SU-DHL-6 (cell line): ENCODE results near the gene CYP24A1.

Source experiments
- H2AFZ ChIP-seq: fragments of 200-600 bp; sonication (generic); 2 replicates; pipeline ENCODE4 v1.6.1; 2014; ENCODE audit warnings: low read depth, mild to moderate bottlenecking, moderate library complexity, mixed read lengths, antibody characterized with exemption, low read length; ENCODE audit not compliant: severe bottlenecking
- H3F3A ChIP-seq: fragments of 200-600 bp; shearing (Covaris generic); 2 replicates; pipeline ENCODE4 v1.6.0; 2016; ENCODE audit warnings: antibody characterized with exemption, mild to moderate bottlenecking; ENCODE audit not compliant: insufficient read depth
- H3K27ac ChIP-seq: fragments of 200-600 bp; sonication (generic); 2 replicates; pipeline ENCODE4 v1.5.1; 2016; ENCODE audit warnings: low read depth, mild to moderate bottlenecking, low read length, moderate library complexity, mixed read lengths
- H3K27me3 ChIP-seq: fragments of 200-600 bp; sonication (generic), shearing (Covaris generic); 2 replicates; pipeline ENCODE4 v1.6.0; 2014; ENCODE audit warnings: mild to moderate bottlenecking, low read length
- H3K36me3 ChIP-seq: fragments of 200-600 bp; sonication (generic); 2 replicates; pipeline ENCODE4 v1.6.1; 2014; ENCODE audit warnings: mild to moderate bottlenecking, low read length, mixed read lengths
- H3K4me2 ChIP-seq: fragments of 300-600, 200-600 bp; shearing (Covaris generic), sonication (generic); 2 replicates; pipeline ENCODE4 v1.6.0; 2014; ENCODE audit warnings: low read length, low read depth, mild to moderate bottlenecking; ENCODE audit not compliant: poor library complexity, severe bottlenecking
- H3K4me3 ChIP-seq: fragments of 200-600 bp; sonication (generic); 2 replicates; pipeline ENCODE4 v1.5.1; 2014; ENCODE audit warnings: antibody characterized with exemption, low read length, mild to moderate bottlenecking, mixed read lengths; ENCODE audit not compliant: insufficient read depth, poor library complexity, severe bottlenecking
- H3K79me2 ChIP-seq: fragments of 200-600 bp; sonication (generic); 2 replicates; pipeline ENCODE4 v1.6.1; 2014; ENCODE audit warnings: mild to moderate bottlenecking, low read length, moderate library complexity; ENCODE audit not compliant: insufficient read depth
- H3K9ac ChIP-seq: fragments of 200-600 bp; sonication (generic); 2 replicates; pipeline ENCODE4 v1.7.0; 2014; ENCODE audit warnings: mild to moderate bottlenecking, low read length
- H3K9me2 ChIP-seq: fragments of 200-600 bp; sonication (generic); replicated peaks from 2 replicates; pipeline ENCODE4 v1.6.1; 2014; ENCODE audit warnings: low read length; ENCODE audit not compliant: insufficient read depth
- H3K9me3 ChIP-seq: fragments of 200-600 bp; sonication (generic); 2 replicates; pipeline ENCODE4 v1.6.1; 2014; ENCODE audit warnings: low read length, mixed read lengths; ENCODE audit not compliant: insufficient read depth
- H4K20me1 ChIP-seq: fragments of 200-600 bp; sonication (generic); 2 replicates; pipeline ENCODE4 v1.6.1; 2014; ENCODE audit warnings: low read depth, mild to moderate bottlenecking, antibody characterized with exemption, low read length, moderate library complexity, mixed read lengths
- EZH2phosphoT487 ChIP-seq: fragments of 200-600 bp; sonication (generic), shearing (Covaris generic); conservative IDR thresholded peaks from 2 replicates; pipeline ENCODE4 v1.6.1; 2018; ENCODE audit warnings: mild to moderate bottlenecking, antibody characterized with exemption, low read length, moderate library complexity, mixed read lengths
- TF ChIP-seq, protein P1 (sequence below): fragments of 200-600 bp; sonication (generic); IDR thresholded peaks from one replicate; pipeline ENCODE4 v1.5.1; 2017; ENCODE audit warnings: antibody characterized with exemption, mild to moderate bottlenecking, low read length, moderate library complexity; ENCODE audit not compliant: insufficient read depth, poor library complexity, severe bottlenecking

CYP24A1 gene

DNA sequence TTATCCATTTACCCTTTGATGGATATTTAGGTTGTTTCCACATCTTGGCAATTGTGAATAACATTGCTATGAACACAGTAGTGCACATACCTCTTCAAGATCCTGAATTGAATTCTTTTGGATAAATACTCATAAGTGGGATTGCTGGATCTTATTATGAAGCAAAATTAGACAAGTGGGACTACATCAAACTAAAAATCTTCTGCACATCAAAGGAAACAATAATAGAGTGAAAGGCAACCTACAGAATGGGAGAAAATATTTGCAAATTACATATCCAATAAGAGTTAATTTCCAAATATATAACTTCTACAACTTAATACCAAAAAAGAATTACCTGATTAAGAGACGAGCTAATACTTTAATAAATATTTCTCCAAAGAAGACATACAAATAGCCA is 65.0 kb downstream of the CYP24A1 start:
- no peaks in the 10 kb centered on the region for H3F3A ChIP-seq
- no peaks in the 10 kb centered on the region for H3K79me2 ChIP-seq
- H3K9me3 ChIP-seq, result no peaks in the 10 kb centered on the region
- no peak overlapping the region for H3K27ac ChIP-seq
- no peak overlapping the region for H3K9ac ChIP-seq
- H4K20me1 ChIP-seq, result no peaks in the 10 kb centered on the region
- TF ChIP-seq EZH2phosphoT487, result no peak
- TF ChIP-seq, protein P1, sequence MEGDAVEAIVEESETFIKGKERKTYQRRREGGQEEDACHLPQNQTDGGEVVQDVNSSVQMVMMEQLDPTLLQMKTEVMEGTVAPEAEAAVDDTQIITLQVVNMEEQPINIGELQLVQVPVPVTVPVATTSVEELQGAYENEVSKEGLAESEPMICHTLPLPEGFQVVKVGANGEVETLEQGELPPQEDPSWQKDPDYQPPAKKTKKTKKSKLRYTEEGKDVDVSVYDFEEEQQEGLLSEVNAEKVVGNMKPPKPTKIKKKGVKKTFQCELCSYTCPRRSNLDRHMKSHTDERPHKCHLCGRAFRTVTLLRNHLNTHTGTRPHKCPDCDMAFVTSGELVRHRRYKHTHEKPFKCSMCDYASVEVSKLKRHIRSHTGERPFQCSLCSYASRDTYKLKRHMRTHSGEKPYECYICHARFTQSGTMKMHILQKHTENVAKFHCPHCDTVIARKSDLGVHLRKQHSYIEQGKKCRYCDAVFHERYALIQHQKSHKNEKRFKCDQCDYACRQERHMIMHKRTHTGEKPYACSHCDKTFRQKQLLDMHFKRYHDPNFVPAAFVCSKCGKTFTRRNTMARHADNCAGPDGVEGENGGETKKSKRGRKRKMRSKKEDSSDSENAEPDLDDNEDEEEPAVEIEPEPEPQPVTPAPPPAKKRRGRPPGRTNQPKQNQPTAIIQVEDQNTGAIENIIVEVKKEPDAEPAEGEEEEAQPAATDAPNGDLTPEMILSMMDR, result no peak
- no peak overlapping the region for H3K4me3 ChIP-seq
- H3K36me3 ChIP-seq, result no peaks in the 10 kb centered on the region
- H3K27me3 ChIP-seq, result no peaks in the 10 kb centered on the region
- H3K9me2 ChIP-seq, result no peaks in the 10 kb centered on the region
- H3K4me2 ChIP-seq, result no peak overlapping the region
- no peak overlapping the region for H2AFZ ChIP-seq

DNA sequence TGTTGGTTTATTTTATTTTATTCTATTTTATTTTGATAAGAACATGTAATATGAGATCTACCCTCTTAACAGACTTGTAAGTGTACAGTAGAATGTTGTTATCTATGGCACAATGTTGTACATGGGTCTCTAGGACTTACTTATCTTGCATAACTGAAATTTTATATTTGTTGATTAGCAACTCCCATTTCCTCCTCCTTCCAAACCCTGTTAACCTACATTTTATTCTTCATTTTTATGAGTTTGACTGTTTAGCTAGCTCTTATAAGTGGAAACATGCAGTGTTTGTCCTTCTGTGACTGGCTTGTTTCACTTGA is 65.5 kb downstream of the CYP24A1 start:
- no peaks in the 10 kb centered on the region for H3F3A ChIP-seq
- no peak overlapping the region for H3K9ac ChIP-seq
- no peak overlapping the region for H3K27ac ChIP-seq
- no peaks in the 10 kb centered on the region for H3K27me3 ChIP-seq
- H3K9me2 ChIP-seq, result no peaks in the 10 kb centered on the region
- no peak overlapping the region for H2AFZ ChIP-seq
- no peaks in the 10 kb centered on the region for H3K36me3 ChIP-seq
- H3K4me2 ChIP-seq, result no peak overlapping the region
- no peaks in the 10 kb centered on the region for H3K9me3 ChIP-seq
- no peaks in the 10 kb centered on the region for H3K79me2 ChIP-seq
- no peaks in the 10 kb centered on the region for H4K20me1 ChIP-seq
- no peak overlapping the region for H3K4me3 ChIP-seq
- TF ChIP-seq, protein P1, result no peak
- no peak for TF ChIP-seq EZH2phosphoT487

DNA sequence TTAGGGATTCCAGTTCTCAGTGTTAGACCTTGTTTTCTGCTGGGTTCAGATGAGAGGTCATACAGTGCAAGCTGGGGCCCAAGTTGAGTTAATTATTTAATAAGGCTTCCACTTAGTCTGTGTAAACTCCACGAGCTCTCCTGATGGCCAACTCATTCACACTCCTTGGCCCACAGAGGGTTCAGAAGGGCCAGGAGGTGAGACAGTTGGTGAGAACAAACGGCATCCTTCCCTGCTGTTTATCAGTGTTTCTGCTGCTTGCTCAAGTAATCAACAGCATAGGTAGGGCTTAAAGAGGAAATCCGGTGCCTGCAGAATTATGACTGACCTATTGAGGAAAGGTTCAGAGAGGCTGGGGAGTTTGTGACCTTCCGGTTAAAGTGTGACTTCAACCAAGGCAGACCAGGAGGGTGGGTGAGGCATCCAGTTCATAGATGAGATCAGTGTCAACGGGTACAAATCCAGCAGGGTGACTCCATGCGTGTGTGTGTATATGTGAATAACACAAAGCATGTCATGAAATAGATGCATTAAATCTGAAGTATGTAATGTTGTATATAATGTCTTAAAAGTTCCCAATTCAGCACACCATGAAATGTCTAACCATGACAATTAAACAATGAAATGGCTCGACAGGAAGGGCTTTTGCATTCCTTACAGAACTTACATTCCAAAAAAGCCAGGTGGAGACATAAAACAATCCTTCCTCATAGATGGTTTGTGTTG is 66.0 kb downstream of the CYP24A1 start:
- Histone ChIP-seq H3K9me3 (no peaks in the 10 kb centered on the region), H3K27ac (no peak overlapping the region)

More for the DNA sequence above, 66.0 kb downstream of the CYP24A1 start:
- Histone ChIP-seq H3F3A (no peaks in the 10 kb centered on the region), H3K27me3 (no peaks in the 10 kb centered on the region), H3K79me2 (no peaks in the 10 kb centered on the region), H3K4me3 (no peak overlapping the region), H3K9me2 (no peaks in the 10 kb centered on the region), H3K9ac (no peak overlapping the region), H4K20me1 (no peaks in the 10 kb centered on the region), H3K4me2 (no peak overlapping the region), H3K36me3 (no peaks in the 10 kb centered on the region), H2AFZ (no peak overlapping the region)
- TF ChIP-seq, protein P1, result no peak
- TF ChIP-seq EZH2phosphoT487, result no peak
